HEK293 (cell line): ENCODE measurements around the gene ZFR2.

Experiments
- CTCF ChIA-PET: fragments of 350-600 bp; formaldehyde crosslinking; extraction: SDS; loops from one replicate; lab custom pipeline; 2021; ENCODE audit warnings: antibody characterized with exemption; lab: Yijun Ruan, JAX
- POLR2A ChIA-PET: fragments of 300-600 bp; formaldehyde crosslinking; extraction: SDS; loops from one replicate; lab custom pipeline; 2020; ENCODE audit warnings: antibody characterized with exemption, inconsistent platforms; lab: Yijun Ruan, JAX
- H3K27ac ChIP-seq: fragments of 200-500 bp; sonication (Bioruptor generic); 2 replicates; pipeline ENCODE4 v1.5.1; 2014; ENCODE audit warnings: low read depth, low read length, control low read depth, inconsistent platforms; ENCODE audit errors: extremely low read depth
- H3K36me3 ChIP-seq, 2 experiments: fragments of 200-500 bp in 1 of 2; sonication (Bioruptor generic) in 1 of 2; 1 replicate in 1 of 2; 2 replicates in 1 of 2; pipeline ENCODE4 v1.5.1; 2014 to 2017; ENCODE audit warnings: inconsistent platforms in 2 of 2, low read length in 2 of 2; ENCODE audit not compliant: control insufficient read depth in 2 of 2, insufficient read depth in 1 of 2
- H3K4me1 ChIP-seq: fragments of 200-500 bp; sonication (Bioruptor generic); 2 replicates; pipeline ENCODE4 v1.5.1; 2014; ENCODE audit warnings: mild to moderate bottlenecking, low read length, inconsistent platforms; ENCODE audit not compliant: control insufficient read depth, insufficient read depth
- H3K4me3 ChIP-seq: 2 replicates; pipeline ENCODE4 v1.5.1; 2011; ENCODE audit warnings: low read depth, mild to moderate bottlenecking, control low read depth, low read length, moderate library complexity
- H3K9me3 ChIP-seq: fragments of 200-500 bp; sonication (Bioruptor generic); 2 replicates; pipeline ENCODE4 v1.5.1; 2014; ENCODE audit warnings: low read depth, low read length, inconsistent platforms; ENCODE audit not compliant: control insufficient read depth, insufficient read depth
- KLF16 ChIP-seq: fragments of 450-650 bp; formaldehyde crosslinking; IDR thresholded peaks from 2 replicates; pipeline ENCODE4 v1.5.1; 2017; ENCODE audit warnings: missing biosample characterization, missing genetic modification characterization
- KLF7 ChIP-seq: fragments of 450-650 bp; formaldehyde crosslinking; IDR thresholded peaks from 2 replicates; pipeline ENCODE4 v1.5.1; 2016; ENCODE audit warnings: missing biosample characterization, missing genetic modification characterization, borderline replicate concordance
- MZF1 ChIP-seq: fragments of 450-650 bp; formaldehyde crosslinking; IDR thresholded peaks from 2 replicates; pipeline ENCODE4 v1.5.1; 2017; ENCODE audit warnings: missing biosample characterization, missing genetic modification characterization, borderline replicate concordance
- RBAK ChIP-seq: fragments of 450-650 bp; formaldehyde crosslinking; IDR thresholded peaks from 2 replicates; pipeline ENCODE4 v1.5.1; 2016; ENCODE audit warnings: missing biosample characterization, missing genetic modification characterization
- SETDB1 ChIP-seq: IDR thresholded peaks from one replicate; pipeline ENCODE4 v1.6.1; 2017; ENCODE audit warnings: mild to moderate bottlenecking, low read length, moderate library complexity, mixed read lengths; ENCODE audit not compliant: insufficient read length
- ZBTB26 ChIP-seq: fragments of 450-650 bp; formaldehyde crosslinking; optimal IDR thresholded peaks from 2 replicates; pipeline ENCODE3; 2016; ENCODE audit warnings: missing biosample characterization, mild to moderate bottlenecking, missing genetic modification characterization
- ZNF148 ChIP-seq: fragments of 450-650 bp; formaldehyde crosslinking; IDR thresholded peaks from 2 replicates; pipeline ENCODE4 v1.5.0; 2017; ENCODE audit warnings: missing biosample characterization, missing genetic modification characterization, borderline replicate concordance
- ZNF155 ChIP-seq: fragments of 450-650 bp; formaldehyde crosslinking; IDR thresholded peaks from 2 replicates; pipeline ENCODE4 v1.5.1; 2016; ENCODE audit warnings: missing biosample characterization, missing genetic modification characterization
- ZNF16 ChIP-seq: fragments of 450-650 bp; formaldehyde crosslinking; IDR thresholded peaks from 2 replicates; pipeline ENCODE4 v1.5.1; 2016; ENCODE audit warnings: low read depth, missing biosample characterization, missing genetic modification characterization
- ZNF202 ChIP-seq: fragments of 450-650 bp; formaldehyde crosslinking; IDR thresholded peaks from 2 replicates; pipeline ENCODE4 v1.5.1; 2016; ENCODE audit warnings: missing biosample characterization, missing genetic modification characterization, borderline replicate concordance
- ZNF214 ChIP-seq: fragments of 450-650 bp; formaldehyde crosslinking; IDR thresholded peaks from 2 replicates; pipeline ENCODE4 v1.5.1; 2017; ENCODE audit warnings: missing biosample characterization, mild to moderate bottlenecking, missing genetic modification characterization, borderline replicate concordance
- ZNF223 ChIP-seq: fragments of 450-650 bp; formaldehyde crosslinking; IDR thresholded peaks from 2 replicates; pipeline ENCODE4 v1.5.1; 2016; ENCODE audit warnings: missing biosample characterization, missing genetic modification characterization
- ZNF302 ChIP-seq: fragments of 450-650 bp; formaldehyde crosslinking; IDR thresholded peaks from 2 replicates; pipeline ENCODE4 v1.5.1; 2016; ENCODE audit warnings: missing biosample characterization, missing genetic modification characterization, low read depth
- ZNF391 ChIP-seq: fragments of 450-650 bp; formaldehyde crosslinking; IDR thresholded peaks from 2 replicates; pipeline ENCODE4 v1.5.1; 2016; ENCODE audit warnings: low read depth, missing biosample characterization, missing genetic modification characterization, borderline replicate concordance
- ZNF473 ChIP-seq: fragments of 450-650 bp; formaldehyde crosslinking; IDR thresholded peaks from 2 replicates; pipeline ENCODE4 v1.5.1; 2017; ENCODE audit warnings: missing biosample characterization, missing genetic modification characterization
- ZNF510 ChIP-seq: fragments of 450-650 bp; formaldehyde crosslinking; IDR thresholded peaks from 2 replicates; pipeline ENCODE4 v1.5.1; 2018; ENCODE audit warnings: mild to moderate bottlenecking, missing genetic modification characterization, missing biosample characterization; ENCODE audit not compliant: insufficient replicate concordance
- ZNF529 ChIP-seq: fragments of 450-650 bp; formaldehyde crosslinking; IDR thresholded peaks from 2 replicates; pipeline ENCODE4 v1.5.1; 2017; ENCODE audit warnings: missing genetic modification characterization, missing biosample characterization; ENCODE audit not compliant: insufficient replicate concordance
- ZNF549 ChIP-seq: fragments of 450-650 bp; IDR thresholded peaks from 2 replicates; pipeline ENCODE4 v1.5.1; 2018; ENCODE audit warnings: missing biosample characterization, missing genetic modification characterization, mild to moderate bottlenecking, inconsistent platforms, moderate library complexity
- ZNF645 ChIP-seq: fragments of 450-650 bp; formaldehyde crosslinking; IDR thresholded peaks from 2 replicates; pipeline ENCODE4; 2016; ENCODE audit warnings: missing biosample characterization, missing genetic modification characterization
- ZNF701 ChIP-seq: fragments of 450-650 bp; formaldehyde crosslinking; IDR thresholded peaks from 2 replicates; pipeline ENCODE4 v1.5.1; 2016; ENCODE audit warnings: missing biosample characterization, missing genetic modification characterization
- ZNF747 ChIP-seq: fragments of 450-650 bp; formaldehyde crosslinking; IDR thresholded peaks from 2 replicates; pipeline ENCODE4 v1.5.1; 2016; ENCODE audit warnings: missing biosample characterization, missing genetic modification characterization
- ZSCAN30 ChIP-seq: fragments of 450-650 bp; IDR thresholded peaks from 2 replicates; pipeline ENCODE4 v1.5.1; 2018; ENCODE audit warnings: missing biosample characterization, mild to moderate bottlenecking, missing genetic modification characterization, moderate library complexity
- TF ChIP-seq, protein P1 (sequence below): fragments of 450-650 bp; formaldehyde crosslinking; IDR thresholded peaks from 2 replicates; pipeline ENCODE4 v1.5.1; 2016; ENCODE audit warnings: missing biosample characterization, missing genetic modification characterization, borderline replicate concordance
- TF ChIP-seq, protein P2 (sequence below): fragments of 450-650 bp; formaldehyde crosslinking; IDR thresholded peaks from 2 replicates; pipeline ENCODE4 v1.5.1; 2016; ENCODE audit warnings: missing biosample characterization, missing genetic modification characterization

The ZFR2 gene

GRCh38 chr19:3832001-3832400, 36.8 kb downstream of the ZFR2 start (continued):
- TF ChIP-seq KLF7 (tag by site-specific recombination) = no peak
- no peak for TF ChIP-seq ZNF391
- TF ChIP-seq ZNF529 = no peak
- TF ChIP-seq ZNF202 = no peak
- TF ChIP-seq ZNF214 (tag by site-specific recombination) = no peak
- no peak for TF ChIP-seq ZNF16 (tag by site-specific recombination)
- no peak for TF ChIP-seq SETDB1
- no peak for TF ChIP-seq ZNF549 (tag by site-specific recombination)
- no peak for TF ChIP-seq ZNF223 (tag by site-specific recombination)
- no peak for TF ChIP-seq ZNF302

GRCh38 chr19:3831601-3832000, 37.2 kb downstream of the ZFR2 start:
- no peak for TF ChIP-seq ZBTB26 (tag by site-specific recombination)
- no peak for TF ChIP-seq MZF1 (tag by site-specific recombination)
- TF ChIP-seq KLF16 (tag by site-specific recombination) = no peak
- TF ChIP-seq, protein P1, sequence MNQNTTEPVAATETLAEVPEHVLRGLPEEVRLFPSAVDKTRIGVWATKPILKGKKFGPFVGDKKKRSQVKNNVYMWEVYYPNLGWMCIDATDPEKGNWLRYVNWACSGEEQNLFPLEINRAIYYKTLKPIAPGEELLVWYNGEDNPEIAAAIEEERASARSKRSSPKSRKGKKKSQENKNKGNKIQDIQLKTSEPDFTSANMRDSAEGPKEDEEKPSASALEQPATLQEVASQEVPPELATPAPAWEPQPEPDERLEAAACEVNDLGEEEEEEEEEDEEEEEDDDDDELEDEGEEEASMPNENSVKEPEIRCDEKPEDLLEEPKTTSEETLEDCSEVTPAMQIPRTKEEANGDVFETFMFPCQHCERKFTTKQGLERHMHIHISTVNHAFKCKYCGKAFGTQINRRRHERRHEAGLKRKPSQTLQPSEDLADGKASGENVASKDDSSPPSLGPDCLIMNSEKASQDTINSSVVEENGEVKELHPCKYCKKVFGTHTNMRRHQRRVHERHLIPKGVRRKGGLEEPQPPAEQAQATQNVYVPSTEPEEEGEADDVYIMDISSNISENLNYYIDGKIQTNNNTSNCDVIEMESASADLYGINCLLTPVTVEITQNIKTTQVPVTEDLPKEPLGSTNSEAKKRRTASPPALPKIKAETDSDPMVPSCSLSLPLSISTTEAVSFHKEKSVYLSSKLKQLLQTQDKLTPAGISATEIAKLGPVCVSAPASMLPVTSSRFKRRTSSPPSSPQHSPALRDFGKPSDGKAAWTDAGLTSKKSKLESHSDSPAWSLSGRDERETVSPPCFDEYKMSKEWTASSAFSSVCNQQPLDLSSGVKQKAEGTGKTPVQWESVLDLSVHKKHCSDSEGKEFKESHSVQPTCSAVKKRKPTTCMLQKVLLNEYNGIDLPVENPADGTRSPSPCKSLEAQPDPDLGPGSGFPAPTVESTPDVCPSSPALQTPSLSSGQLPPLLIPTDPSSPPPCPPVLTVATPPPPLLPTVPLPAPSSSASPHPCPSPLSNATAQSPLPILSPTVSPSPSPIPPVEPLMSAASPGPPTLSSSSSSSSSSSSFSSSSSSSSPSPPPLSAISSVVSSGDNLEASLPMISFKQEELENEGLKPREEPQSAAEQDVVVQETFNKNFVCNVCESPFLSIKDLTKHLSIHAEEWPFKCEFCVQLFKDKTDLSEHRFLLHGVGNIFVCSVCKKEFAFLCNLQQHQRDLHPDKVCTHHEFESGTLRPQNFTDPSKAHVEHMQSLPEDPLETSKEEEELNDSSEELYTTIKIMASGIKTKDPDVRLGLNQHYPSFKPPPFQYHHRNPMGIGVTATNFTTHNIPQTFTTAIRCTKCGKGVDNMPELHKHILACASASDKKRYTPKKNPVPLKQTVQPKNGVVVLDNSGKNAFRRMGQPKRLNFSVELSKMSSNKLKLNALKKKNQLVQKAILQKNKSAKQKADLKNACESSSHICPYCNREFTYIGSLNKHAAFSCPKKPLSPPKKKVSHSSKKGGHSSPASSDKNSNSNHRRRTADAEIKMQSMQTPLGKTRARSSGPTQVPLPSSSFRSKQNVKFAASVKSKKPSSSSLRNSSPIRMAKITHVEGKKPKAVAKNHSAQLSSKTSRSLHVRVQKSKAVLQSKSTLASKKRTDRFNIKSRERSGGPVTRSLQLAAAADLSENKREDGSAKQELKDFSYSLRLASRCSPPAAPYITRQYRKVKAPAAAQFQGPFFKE (tag by site-specific recombination) = no peak
- TF ChIP-seq ZNF155 (tag by site-specific recombination) = no peak
- TF ChIP-seq ZNF747 (tag by site-specific recombination) = no peak
- no peak for TF ChIP-seq ZNF701 (tag by site-specific recombination)
- TF ChIP-seq, protein P2, sequence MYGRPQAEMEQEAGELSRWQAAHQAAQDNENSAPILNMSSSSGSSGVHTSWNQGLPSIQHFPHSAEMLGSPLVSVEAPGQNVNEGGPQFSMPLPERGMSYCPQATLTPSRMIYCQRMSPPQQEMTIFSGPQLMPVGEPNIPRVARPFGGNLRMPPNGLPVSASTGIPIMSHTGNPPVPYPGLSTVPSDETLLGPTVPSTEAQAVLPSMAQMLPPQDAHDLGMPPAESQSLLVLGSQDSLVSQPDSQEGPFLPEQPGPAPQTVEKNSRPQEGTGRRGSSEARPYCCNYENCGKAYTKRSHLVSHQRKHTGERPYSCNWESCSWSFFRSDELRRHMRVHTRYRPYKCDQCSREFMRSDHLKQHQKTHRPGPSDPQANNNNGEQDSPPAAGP (tag by site-specific recombination) = no peak
- no peak for TF ChIP-seq ZNF510 (tag by site-specific recombination)
- TF ChIP-seq RBAK = no peak
- TF ChIP-seq ZNF645 (tag by site-specific recombination) = no peak
- TF ChIP-seq ZNF148 = no peak
- TF ChIP-seq ZSCAN30 (tag by site-specific recombination) = no peak
- TF ChIP-seq ZNF473 (tag by site-specific recombination) = no peak
- CTCF ChIA-PET = interaction anchor here (0.6 to 3.3 kb wide), 2 partner anchors 10 to 164 kb away, joined by 5 to 16 read pairs; no protein-coding TSS in a partner anchor
- Histone ChIP-seq H3K27ac (no peak overlapping the region), H3K4me3 (no peak overlapping the region), H3K9me3 (no peaks in the 10 kb centered on the region), H3K4me1 (no peaks in the 10 kb centered on the region), H3K36me3 (no peaks in the 10 kb centered on the region)
- POLR2A ChIA-PET = interaction anchor here (0.5 kb wide), 1 partner anchor 83 kb away, joined by 4 read pairs; no protein-coding TSS in a partner anchor
